T-helper 2 cell treated with Interferon-gamma antibody and Interleukin-4, amounts not matched to agents 100 ng/mL and 5 ng/mL, for 36 hours (primary cell): ENCODE results near the gene IL1A. TPM values are rescaled to one million over a fixed set of nuclear protein-coding genes. Genes with fewer than 3 reads are reported as not detected.

Experiments used
- intact Hi-C: fragments of 100-400 bp; cut with micrococcal nuclease; formaldehyde crosslinking; loops from one replicate; pipeline ENCODE4 v1.15.1; 2023
- total RNA-seq: library from RNA; stranded (reverse); gene quantifications from 2 replicates; pipeline ENCODE4 v1.2.3, GENCODE V29; 2022

IL1A gene
- total RNA-seq, 1 donor from 2014 or later = 0.73 TPM

DNA sequence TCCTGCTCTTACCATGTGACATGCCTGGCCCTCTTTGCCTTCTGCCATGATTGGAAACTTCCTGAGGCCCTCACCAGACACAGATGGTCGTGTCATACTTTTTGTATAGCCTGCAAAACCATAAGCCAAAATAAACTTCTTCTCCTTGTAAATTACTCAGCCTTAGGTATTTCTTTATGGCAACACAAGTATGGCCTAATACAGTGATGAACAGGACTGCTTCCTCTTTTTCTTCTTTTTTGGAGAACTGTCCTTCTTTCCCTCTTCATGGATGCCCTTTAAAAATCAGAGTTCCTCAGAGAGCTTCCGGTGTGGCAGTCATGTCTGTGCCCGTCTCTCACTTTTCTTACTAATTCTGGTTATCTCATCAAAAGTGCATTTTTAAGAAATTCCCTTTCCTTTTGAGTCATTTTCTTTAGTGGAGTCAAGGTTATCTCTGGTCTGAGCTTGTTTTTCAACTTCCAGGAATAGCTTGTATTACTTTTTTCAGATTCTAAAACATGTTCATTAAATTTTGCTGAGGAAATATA is 9.2 kb upstream of the IL1A start:
- intact Hi-C loops = no loop called here

DNA sequence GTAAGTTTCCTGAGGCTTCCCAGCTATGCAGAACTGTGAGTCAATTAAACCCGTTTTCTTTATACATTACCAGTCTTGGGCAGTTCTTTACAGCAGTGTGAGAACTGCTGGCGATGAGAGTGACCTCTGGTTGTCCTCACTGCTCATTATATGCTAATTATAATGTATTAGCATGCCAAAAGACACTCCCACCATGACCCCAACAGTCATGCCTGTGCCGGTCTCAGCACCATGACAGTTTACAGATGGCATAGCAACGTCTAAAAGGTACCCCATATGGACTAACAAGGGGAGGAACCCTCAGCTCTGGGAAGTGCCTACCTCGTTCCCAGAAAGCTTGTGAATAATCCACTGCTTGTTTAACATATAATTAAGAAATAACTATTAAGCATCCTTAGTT is 8.1 kb upstream of the IL1A start:
- intact Hi-C loops = no loop called here

DNA sequence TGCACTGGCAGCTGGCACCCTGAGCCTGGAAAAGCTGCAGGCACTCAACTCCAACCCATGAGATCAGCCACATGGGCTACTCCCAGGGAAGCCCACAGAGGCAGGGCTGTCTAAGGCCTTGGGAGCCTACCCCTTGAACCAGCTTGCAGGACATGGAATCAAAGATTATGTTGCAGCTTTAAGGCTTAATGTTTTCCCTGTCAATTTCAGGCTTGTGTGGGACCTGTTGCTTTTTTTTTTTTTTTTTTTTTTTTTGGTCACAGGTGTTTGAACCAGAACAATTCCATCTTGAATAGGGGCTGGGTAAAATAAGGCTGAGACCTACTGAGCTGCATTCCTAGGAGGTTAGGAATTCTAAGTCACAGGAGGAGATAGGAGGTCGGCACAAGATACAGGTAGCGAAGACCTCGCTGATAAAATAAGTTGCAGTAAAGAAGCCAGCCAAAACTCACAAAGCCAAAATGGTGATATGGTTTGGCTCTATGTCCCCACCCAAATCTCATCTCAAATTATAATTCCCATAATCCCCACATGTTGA is 7.5 kb upstream of the IL1A start:
- intact Hi-C loops = no loop called here

DNA sequence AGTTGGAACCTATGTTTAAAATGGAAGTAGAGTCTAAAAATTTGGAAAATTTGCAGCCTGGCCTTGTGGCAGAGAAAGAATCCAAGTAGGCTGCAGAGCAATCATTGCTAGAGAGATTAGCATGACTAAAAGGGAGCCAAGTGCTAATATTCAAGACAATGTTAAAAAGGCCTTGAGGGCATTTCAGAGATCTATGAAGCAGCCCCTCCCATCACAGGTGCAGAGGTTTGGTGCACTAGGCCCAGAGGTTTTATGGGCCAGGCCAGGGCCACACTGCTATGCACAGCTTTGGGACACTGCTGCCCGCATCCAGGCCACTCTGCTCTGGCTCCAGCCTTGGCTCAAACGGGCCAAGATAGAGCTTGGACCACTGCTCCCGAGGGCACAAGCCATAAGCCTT is 6.7 kb upstream of the IL1A start:
- intact Hi-C loops = no loop called here

DNA sequence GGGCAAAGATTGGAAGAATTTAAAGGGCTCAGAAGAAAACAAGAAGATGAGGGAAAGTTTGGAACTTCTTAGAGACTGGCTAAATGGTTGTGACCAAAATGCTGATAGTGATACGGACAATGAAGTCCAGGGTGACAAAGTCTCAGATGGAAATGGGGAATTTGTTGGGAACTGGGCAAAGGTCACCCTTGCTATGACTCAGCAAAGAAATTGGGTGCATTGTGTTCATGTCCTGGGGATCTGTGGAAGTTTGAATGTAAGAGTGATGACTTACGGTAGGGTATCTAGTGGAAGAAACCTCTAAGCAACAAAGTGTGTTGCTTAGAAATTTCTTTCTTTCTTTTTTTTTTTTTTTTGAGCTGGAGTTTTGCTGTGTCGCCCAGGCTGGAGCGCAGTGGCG is 6.0 kb upstream of the IL1A start:
- intact Hi-C loops = no loop called here

DNA sequence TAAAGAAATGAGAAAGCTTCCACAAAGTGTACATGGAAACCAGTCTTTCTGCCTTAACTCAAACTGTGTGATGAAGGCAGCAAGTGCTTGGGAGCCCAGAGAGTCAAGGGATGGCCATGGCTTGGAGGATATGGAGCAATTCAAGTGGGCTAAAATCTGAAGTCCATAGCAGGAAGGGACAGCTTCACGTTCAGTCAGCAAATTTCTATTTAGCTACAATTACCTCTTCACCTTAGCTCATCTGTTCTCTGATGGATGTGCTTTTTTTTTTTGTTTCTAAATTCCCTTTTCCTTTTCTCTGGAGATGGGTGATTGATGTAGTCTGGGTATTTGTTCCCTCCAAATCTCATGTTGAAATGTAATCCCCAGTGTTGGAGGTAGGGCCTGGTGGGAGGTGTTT is 4.9 kb upstream of the IL1A start:
- intact Hi-C loops = no loop called here

DNA sequence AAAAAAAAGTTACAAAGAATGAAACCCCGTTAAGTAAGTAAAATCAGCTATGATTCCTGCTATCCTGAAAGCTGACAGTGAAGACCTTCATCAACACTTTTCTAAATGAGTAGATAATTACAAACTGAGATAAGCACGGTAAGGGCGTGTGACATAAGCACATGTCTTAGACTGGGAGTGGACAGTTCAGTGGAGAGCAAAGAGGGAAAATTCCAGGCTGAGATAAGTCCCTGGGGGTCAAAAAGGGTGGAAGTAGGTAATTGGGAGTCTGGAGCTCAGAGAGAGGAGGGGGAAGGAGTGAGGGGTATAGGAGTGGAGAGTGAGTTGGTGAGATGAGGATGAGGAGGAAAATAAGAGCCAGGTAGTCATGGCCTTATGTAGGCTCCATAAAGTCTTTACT is 4.4 kb upstream of the IL1A start:
- intact Hi-C loops = no loop called here

DNA sequence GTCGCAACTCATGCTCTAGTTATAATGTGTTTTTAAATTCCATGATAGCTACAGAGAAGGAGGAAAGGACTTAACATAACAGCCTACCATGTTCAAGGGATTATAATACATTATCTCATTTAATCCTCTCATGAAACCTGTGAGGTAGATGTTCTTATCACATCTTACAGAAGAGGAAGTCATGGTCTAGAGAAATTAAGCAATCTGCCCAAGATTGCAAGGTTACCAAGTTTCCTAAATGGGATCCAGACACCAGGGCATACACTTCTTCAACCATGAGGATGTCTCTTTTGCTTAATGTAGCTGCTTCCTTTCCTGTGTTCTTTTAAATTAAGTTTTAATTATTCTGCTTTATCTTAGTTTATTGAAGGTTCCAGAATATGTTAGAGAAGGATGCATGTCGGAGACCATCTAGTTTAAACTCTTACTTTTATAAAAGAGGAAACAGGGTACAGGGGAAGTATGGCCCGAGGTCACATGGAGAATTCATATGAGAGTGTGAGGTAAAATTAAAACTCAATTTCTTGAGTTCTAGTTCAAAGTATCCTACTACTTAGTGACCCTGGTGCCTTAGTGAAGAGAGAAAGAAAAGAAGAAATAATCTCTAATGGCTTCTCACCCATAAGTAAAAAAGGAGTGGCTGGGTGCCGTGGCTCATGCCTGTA is 3.6 kb upstream of the IL1A start:
- intact Hi-C loops = no loop called here

DNA sequence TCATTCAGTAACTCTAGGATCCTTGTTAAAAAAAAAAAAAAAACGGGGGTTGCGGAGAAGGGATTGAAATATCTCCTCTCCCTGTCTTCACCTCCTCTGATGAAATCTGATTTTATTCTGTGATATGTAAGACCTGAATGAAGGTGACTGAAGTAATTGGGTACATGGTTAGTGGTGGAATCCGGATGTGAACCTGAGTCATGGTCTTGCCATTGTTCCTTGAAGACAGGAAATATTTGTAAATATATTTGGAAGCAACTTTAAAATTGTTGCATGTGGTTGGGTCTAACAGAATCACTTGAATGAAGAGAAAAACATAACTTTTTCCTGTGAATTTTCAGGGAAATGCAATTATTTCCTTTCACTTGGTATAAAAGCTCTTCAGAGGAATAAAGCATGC is 3.0 kb upstream of the IL1A start:
- intact Hi-C loops = no loop called here

DNA sequence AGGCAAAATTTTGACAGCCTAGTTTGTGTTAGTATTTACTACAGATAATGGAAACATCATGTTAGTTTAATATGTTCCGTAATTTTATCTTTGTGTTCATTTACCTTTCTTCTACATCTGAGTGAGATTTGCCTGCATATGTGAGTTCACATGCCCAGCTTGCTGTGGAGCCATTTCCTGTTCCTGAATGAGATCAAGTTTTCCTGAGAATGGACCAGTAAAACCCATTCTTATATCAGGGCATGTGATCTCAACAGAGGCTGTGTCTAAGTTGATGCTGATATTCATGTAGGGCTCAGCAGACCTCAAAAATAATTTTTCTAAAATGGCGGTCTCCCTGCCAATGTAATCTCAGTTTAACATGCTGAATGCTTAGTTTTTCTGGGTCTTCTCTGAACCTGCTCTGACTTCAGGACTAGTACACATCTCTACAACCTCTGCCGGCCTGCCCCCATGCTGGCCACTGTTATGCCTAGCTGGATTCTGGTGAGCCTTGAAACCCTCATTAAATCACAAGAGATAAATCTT is 1.0 kb downstream of the IL1A start:
- intact Hi-C loops = no loop called here

DNA sequence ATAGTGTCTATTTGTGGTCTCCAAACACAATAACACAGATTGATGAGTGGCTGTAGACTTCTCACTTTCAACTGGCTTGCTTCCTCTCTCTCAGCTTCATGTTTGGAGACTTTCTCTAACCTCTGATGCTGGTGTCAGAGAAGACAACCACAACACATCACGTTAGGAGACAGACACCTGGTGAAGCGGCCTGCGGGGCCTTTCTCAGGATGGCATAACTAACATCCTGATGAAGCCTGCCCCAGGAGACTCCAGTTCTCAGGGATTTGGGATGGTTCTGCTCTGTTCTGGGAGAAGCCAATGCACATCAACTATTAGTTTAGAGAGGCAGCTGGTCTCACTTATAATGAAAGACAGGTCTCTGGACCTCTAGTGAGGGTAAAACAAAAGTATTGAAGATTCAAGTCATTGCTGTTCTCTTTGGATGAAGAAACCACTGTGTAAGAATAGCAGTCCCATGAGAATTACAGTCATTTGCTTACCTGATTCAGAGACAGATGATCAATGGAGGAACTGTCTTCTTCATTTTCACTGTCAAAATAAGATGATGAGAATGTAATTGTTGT is 2.0 kb downstream of the IL1A start:
- intact Hi-C loops = no loop called here

DNA sequence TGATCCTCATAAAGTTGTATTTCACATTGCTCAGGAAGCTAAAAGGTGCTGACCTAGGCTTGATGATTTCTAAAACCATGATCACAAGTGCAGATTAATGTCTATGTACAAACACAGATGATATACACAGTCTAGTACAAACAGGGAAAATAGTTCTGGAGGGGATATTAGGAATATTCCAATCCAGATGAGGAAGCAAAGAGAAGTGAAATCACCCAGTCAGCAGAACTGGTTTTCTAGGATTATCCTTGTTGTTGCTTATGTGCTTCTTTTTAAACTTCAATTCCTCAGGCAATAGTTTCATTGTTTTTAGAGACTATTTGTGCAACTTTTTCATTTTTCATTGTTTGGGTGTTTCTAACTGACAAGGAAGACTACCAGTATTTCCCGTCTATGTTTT is 4.7 kb downstream of the IL1A start:
- intact Hi-C loops = no loop called here

DNA sequence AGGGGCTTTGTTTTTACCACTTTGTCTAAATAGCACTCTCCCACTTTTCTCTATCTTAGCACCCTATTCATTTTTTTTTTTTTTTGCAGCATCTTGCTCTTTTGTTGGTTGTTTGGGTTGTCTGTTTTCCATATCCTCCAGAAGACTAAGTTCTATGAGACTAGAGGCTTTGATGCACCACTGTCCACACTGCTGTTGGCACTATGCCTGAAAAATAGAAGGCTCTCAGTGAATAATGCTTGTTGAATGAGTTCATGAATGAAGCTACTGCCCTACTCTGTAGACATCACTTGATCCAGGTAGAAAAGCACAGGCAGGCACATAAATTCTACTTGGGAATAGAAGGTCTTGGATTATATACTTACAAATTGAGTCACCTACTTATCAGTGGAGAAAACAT is 7.3 kb downstream of the IL1A start:
- intact Hi-C loops = no loop called here

DNA sequence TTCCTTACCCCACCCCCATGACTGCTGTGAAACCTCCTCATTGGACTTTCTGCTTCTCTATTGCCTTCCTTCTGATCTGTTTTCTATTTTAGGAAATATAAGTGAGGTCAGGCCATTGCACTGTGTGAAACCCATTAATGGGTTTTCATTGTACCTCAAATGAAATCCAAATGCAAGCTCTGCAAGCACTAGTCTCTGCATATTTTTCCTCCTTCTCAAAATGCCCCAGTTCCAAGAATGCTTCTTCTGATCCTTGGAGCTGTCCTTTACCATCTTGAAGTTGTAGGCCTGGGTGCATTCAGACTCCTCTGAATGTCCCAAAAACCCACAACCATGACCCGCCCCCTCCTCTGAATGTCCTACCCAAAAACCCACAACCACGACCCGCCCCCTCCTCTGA is 8.2 kb downstream of the IL1A start:
- intact Hi-C loops = no loop called here

DNA sequence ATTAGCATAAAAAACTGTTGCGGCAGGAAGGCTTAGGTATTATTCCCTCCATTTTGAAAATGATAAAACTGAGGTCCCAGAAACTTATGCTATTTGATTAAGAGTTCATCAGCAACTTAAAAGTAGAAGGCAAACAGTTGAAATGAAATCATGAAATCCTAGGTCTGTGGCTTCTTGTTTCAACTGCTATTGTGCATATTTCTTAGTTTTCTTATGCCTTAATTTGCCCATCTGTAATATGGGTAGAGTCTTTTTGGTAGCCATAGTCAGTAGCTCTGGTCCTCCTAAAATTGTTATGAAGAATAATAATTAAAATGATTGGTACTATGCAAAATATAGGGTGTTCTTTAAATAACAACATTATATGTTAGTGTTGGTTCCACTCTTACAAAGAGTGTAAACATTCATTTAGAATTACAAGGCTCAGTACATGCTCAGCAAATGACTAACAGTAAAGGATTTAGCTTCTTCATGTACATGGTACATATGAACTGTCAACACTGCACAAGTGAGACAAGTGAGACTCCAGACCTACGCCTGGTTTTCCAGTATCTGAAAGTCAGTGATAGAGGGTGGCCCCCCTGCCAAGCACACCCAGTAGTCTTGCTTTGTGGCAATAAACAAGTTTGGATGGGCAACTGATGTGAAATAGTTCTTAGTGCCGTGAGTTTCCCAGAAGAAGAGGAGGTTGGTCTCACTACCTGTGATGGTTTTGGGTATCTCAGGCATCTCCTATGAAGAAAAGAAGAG is 9.6 kb downstream of the IL1A start:
- intact Hi-C loops = no loop called here

DNA sequence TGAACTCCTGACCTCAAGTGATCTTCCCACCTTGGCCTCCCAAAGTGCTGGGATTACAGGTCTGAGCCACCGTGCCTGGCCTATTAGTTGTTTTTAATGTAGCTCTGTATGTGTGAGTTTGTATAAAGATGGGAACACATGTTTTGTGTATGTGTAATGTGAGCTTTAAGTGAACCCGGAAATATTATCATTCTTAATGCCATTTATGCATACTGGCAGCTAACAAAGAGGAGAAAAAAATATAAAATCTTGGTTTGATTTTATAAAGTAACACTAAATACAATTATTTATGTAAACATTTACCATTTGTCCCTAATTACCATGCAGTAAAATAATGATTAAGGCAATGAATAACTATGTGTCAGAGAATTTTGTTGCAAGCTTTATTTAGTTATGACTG is 10.7 kb downstream of the IL1A start:
- intact Hi-C loops = no loop called here

DNA sequence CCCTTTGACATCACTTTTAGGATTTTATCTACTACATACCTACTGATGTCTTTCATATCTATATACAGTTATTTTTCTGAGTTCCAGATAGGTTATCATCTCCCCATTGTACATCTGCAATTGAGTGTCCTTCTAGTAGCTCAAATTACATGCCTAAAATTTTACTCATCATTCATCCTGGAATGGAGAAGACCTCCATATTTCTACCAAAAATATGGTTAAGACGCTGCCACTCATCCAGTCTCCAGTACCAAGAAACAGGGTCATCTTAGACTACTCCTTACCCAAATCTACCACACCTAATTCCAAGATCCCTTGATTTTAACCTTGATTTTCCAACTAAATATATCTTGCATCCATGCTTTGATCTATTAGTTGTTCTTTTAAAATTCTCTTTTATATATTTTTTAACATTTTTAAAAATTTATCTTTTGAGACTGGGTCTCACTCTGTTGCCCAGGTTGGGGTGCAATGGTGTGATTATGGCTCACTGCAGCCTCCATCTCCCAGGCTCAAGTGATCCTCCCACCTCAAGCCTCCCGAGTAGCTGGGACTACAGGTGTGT is 11.3 kb downstream of the IL1A start:
- intact Hi-C loops = no loop called here

DNA sequence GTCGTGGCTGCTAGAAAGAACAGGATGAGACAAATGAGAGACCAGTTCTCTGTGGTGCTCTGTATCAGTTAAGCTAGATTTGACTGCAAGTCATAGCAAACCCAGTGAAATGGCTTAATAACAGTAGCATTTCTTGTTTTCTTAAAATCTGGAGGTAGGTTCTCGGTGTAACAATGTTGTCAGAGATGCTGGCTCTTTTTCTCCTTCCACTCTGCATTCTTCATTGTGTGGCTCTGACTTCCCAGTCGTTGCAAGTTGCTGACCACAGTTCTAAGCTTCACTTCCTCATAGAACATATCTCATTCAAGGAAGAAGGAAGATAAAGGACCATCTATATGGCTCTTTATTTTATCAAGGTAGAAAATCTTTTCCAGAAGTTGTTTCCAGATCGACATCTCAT is 12.0 kb downstream of the IL1A start:
- intact Hi-C loops = no loop called here

DNA sequence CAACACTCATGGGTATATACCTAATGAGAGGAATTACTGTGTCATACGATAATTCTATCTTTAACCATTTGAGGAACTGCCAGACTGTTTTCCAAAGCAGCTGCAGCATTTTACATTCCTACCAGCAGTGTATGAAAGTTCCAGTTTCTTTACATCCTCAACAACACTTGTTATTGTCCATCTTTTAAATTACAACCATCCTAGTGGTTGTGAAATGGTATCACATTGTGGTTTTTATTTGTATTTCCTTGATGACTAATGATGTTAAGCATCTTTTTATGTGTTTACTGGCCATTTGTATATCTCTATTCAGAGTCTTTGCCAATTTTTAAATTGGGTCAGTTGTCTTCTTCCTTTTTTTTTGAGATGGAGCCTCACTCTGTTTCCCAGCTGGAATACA is 15.9 kb downstream of the IL1A start:
- intact Hi-C loops = loop anchor here (10.0 kb wide), 2 partner anchors 406 to 714 kb away; partner anchors contain the start of genes PSD4 and TMEM87B

DNA sequence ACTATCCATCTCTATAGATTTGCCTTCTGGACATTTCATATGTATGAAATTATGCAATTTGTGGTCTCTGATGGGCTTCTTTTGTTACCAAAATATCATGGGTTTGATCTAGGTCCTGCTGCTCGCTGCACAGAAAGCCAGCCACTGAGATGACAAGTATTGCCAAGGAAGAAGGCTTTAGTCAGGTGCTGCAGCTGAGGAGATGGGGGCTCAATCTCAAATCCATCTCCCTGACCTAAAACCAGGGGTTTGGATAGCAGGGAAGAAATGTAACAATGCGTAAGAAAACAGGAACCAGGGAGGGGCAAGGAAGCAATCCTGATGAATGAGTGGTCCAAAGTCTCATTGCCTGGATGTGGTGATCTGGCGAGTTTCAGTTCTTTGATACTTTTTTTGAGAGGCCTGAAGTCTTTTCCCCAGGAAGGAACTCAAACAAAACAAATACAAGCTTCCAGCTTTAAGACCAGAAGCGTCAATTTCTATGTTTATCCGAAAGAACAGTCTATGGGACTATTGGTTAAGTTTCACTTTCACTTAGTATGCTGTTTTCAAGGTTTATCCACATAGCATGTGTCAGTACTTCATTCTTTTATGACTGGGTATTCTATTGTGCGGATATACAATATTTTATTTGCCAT is 16.5 kb downstream of the IL1A start:
- intact Hi-C loops = loop anchor here (10.0 kb wide), 2 partner anchors 407 to 713 kb away; partner anchors contain the start of genes PSD4 and TMEM87B

DNA sequence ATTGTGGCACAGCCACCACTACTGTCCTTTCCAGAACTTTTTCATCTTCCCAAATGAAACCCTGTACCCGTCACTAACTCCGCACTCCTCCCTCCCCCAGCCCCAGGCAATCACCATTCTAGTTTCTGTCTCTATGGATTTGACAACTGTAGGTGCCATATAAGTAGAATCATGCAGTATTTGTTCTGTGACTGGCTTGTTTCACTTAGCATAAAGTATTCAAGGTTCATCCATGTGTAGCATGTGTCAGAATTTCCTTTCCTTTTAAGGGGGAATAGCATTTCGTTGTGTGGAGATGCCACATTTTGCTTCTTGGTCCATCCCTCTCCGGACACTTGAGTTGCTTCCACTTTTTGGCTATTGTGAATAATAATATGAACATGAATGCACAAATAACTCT is 19.0 kb downstream of the IL1A start:
- intact Hi-C loops = loop anchor here (2.0 to 10.0 kb wide), 3 partner anchors 38 to 710 kb away; partner anchors contain the start of genes PSD4 and TMEM87B
